ENCODE data around the gene NAA16. TPM values are rescaled to one million over a fixed set of nuclear protein-coding genes. Genes with fewer than 3 reads are reported as not detected.

Gene NAA16
- total and polyA plus RNA-seq, 9 of the 15 experiments (the other 6 are each of a cell fraction or from before 2014, with no cell fraction given) = 3.7 to 18.2 (median 12.0) TPM

GRCh38 chr13:41408746-41409145 lies 97.7 kb downstream of the NAA16 start:
- intact Hi-C loops (cut with micrococcal nuclease) (no loop called here), in situ Hi-C loops (cut with MboI) (loop anchor here (25.0 kb wide), 1 partner anchor 704 kb away; no protein-coding TSS in a partner anchor)
- no TSS peak for BruUV-seq (replicated peaks)
- Histone ChIP-seq H3K4me3 (no peak overlapping the region), H3K9me1 (ENCODE audit: control insufficient read depth, insufficient read depth, low read length) (no peaks in the 10 kb centered on the region), H3K36me3 (ENCODE audit: control insufficient read depth, insufficient read depth, low read length) (no peaks in the 10 kb centered on the region), H3K9me3 (replicated peaks; ENCODE audit: control insufficient read depth, insufficient read depth, low read depth, low read length) (no peaks in the 10 kb centered on the region), H3K9ac (ENCODE audit: insufficient read depth in 1 of 2, low read depth in 2 of 2, low read length in 2 of 2) (no peak overlapping the region), H3K79me2 (ENCODE audit: control insufficient read depth, insufficient read depth, low read length) (no peaks in the 10 kb centered on the region), H3K27ac (ENCODE audit: extremely low read depth, low read depth, low read length) (no peak overlapping the region), H2AFZ (ENCODE audit: low read depth, low read length) (no peak overlapping the region), H3K4me1 (replicated peaks in 1 of 2; ENCODE audit: control insufficient read depth in 2 of 2, insufficient read depth in 2 of 2, low read length in 2 of 2) (no peaks in the 10 kb centered on the region; a peak in 1 of 5 replicates), H3K27me3 (ENCODE audit: control insufficient read depth in 2 of 2, insufficient read depth in 2 of 2, low read length in 2 of 2) (no peaks in the 10 kb centered on the region; a peak in 1 of 5 replicates), H4K20me1 (replicated peaks; ENCODE audit: control insufficient read depth, insufficient read depth, low read length) (no peaks in the 10 kb centered on the region), H3K4me2 (ENCODE audit: insufficient read depth, low read length) (no peak overlapping the region)
- DNase-seq (ENCODE audit: extremely low read depth in 1 of 4, low spot score in 3 of 4) = no peak
- ChIA-PET POLR2A (no interaction called here), CTCF (ENCODE audit: low intra/inter-chr PET ratio) (no interaction called here)
- WGBS (ENCODE audit: insufficient coverage, low coverage, missing lambda C conversion rate) = 0% methylated on average over 1 of the region's 1 CpG
- FAIRE-seq = no peak
- no peak for TF ChIP-seq ZNF121 (CRISPR knock-in tag; conservative IDR thresholded peaks at IDR 0.05)
- TF ChIP-seq E4F1 (CRISPR knock-in tag; IDR thresholded peaks at IDR 0.05; ENCODE audit: borderline replicate concordance) = no peak
- no peak for ATAC-seq

GRCh38 chr13:41409611-41410010 lies 98.5 kb downstream of the NAA16 start:
- H3K9me1 ChIP-seq (ENCODE audit: control insufficient read depth, insufficient read depth, low read length) = no peaks in the 10 kb centered on the region
- H3K27ac ChIP-seq (ENCODE audit: extremely low read depth, low read depth, low read length) = no peak overlapping the region
- DNase-seq (ENCODE audit: extremely low read depth in 1 of 4, low spot score in 3 of 4) = no peak
- H3K36me3 ChIP-seq (ENCODE audit: control insufficient read depth, insufficient read depth, low read length) = no peaks in the 10 kb centered on the region
- H3K4me1 ChIP-seq (replicated peaks in 1 of 2; ENCODE audit: control insufficient read depth in 2 of 2, insufficient read depth in 2 of 2, low read length in 2 of 2) = no peaks in the 10 kb centered on the region; a peak in 1 of 5 replicates
- ChIA-PET CTCF (ENCODE audit: low intra/inter-chr PET ratio) (no interaction called here), POLR2A (no interaction called here)
- no peaks in the 10 kb centered on the region for H3K9me3 ChIP-seq (replicated peaks; ENCODE audit: control insufficient read depth, insufficient read depth, low read depth, low read length)
- H4K20me1 ChIP-seq (replicated peaks; ENCODE audit: control insufficient read depth, insufficient read depth, low read length) = no peaks in the 10 kb centered on the region
- ATAC-seq = no peak
- BruUV-seq (replicated peaks) = no TSS peak
- no peaks in the 10 kb centered on the region; a peak in 1 of 5 replicates for H3K27me3 ChIP-seq (ENCODE audit: control insufficient read depth in 2 of 2, insufficient read depth in 2 of 2, low read length in 2 of 2)
- H3K9ac ChIP-seq (ENCODE audit: insufficient read depth in 1 of 2, low read depth in 2 of 2, low read length in 2 of 2) = no peak overlapping the region
- intact Hi-C loops (cut with micrococcal nuclease) (loop anchor here (2.0 kb wide), 1 partner anchor 243 kb away; no protein-coding TSS in a partner anchor), in situ Hi-C loops (cut with MboI) (loop anchor here (25.0 kb wide), 1 partner anchor 703 kb away; no protein-coding TSS in a partner anchor)
- 0% methylated on average over 2 of the region's 2 CpGs for WGBS (ENCODE audit: insufficient coverage, low coverage, missing lambda C conversion rate)
- no peak overlapping the region for H3K4me2 ChIP-seq (ENCODE audit: insufficient read depth, low read length)
- no peak overlapping the region for H2AFZ ChIP-seq (ENCODE audit: low read depth, low read length)
- H3K79me2 ChIP-seq (ENCODE audit: control insufficient read depth, insufficient read depth, low read length) = no peaks in the 10 kb centered on the region
- no peak for FAIRE-seq
- no peak overlapping the region for H3K4me3 ChIP-seq
- no peak for TF ChIP-seq BRD9 (IDR thresholded peaks at IDR 0.05; ENCODE audit: low read depth, partially characterized antibody)
- no peak for TF ChIP-seq STAT5B (CRISPR knock-in tag; IDR thresholded peaks at IDR 0.05)
- TF ChIP-seq ZFX (CRISPR knock-in tag; IDR thresholded peaks at IDR 0.05) = no peak
- TF ChIP-seq SMAD1 (IDR thresholded peaks at IDR 0.05; ENCODE audit: low read depth, low read length, partially characterized antibody) = no peak
- TF ChIP-seq SFPQ (IDR thresholded peaks at IDR 0.05; ENCODE audit: low read depth, low read length) = no peak
- TF ChIP-seq CBX1 (IDR thresholded peaks at IDR 0.05; ENCODE audit: low read depth) = no peak
- TF ChIP-seq NCOA1 (IDR thresholded peaks at IDR 0.05; ENCODE audit: low read depth) = no peak
- TF ChIP-seq FOXK1 (CRISPR knock-in tag; IDR thresholded peaks at IDR 0.05; ENCODE audit: borderline replicate concordance) = no peak
- TF ChIP-seq FOXM1 (IDR thresholded peaks at IDR 0.05; ENCODE audit: low read depth) = no peak
- no peak for TF ChIP-seq FOXM1 (CRISPR knock-in tag; IDR thresholded peaks at IDR 0.05; ENCODE audit: low read depth)
- TF ChIP-seq E2F3 (CRISPR knock-in tag; IDR thresholded peaks at IDR 0.05) = no peak
